NT2/D1 (cell line): Measurements from ENCODE around the gene EFCAB8.

ENCODE experiments used
- SUZ12 ChIP-seq: IDR thresholded peaks from 2 replicates; pipeline ENCODE4 v1.6.1; 2011; ENCODE audit not compliant: insufficient read length, insufficient read depth; ENCODE audit errors: extremely low read depth
- YY1 ChIP-seq: IDR thresholded peaks from 2 replicates; pipeline ENCODE4 v1.6.1; 2011; ENCODE audit not compliant: insufficient read length, insufficient read depth
- ZNF274 ChIP-seq: IDR thresholded peaks from 2 replicates; pipeline ENCODE4 v1.6.1; 2011; ENCODE audit warnings: mild to moderate bottlenecking, low read depth, low read length

- TF ChIP-seq YY1 (no peak), ZNF274 (no peak), SUZ12 (no peak)
These were observed 138.7 kb downstream of the EFCAB8 start for GRCh38 chr20:32997431-32997830.
